Left ventricle myocardium inferior (tissue), 1 donor: ENCODE data around the gene NECTIN2. TPM values are rescaled to one million over a fixed set of nuclear protein-coding genes. Genes with fewer than 3 reads are reported as not detected.
"Not testable (repeated sequence)": the region's sequence is repeated elsewhere in the genome, so short reads cannot be mapped to it uniquely, and the experiment has no call there.

Source experiments
- DNase-seq: peaks from one replicate; pipeline ENCODE4 v3.0.0-alpha.2; 2020
- H3K27ac ChIP-seq: fragments of 200-600 bp; replicated peaks from 2 replicates; pipeline ENCODE4 v1.8.0; 2021
- H3K27me3 ChIP-seq: fragments of 200-600 bp; 2 replicates; pipeline ENCODE4 v1.8.0; 2021; ENCODE audit warnings: low read depth
- H3K36me3 ChIP-seq: fragments of 200-600 bp; 2 replicates; pipeline ENCODE4 v1.8.0; 2021
- H3K4me1 ChIP-seq: fragments of 200-600 bp; 2 replicates; pipeline ENCODE4 v1.8.0; 2021
- H3K4me3 ChIP-seq: fragments of 200-600 bp; 2 replicates; pipeline ENCODE4 v1.8.0; 2021; ENCODE audit warnings: mild to moderate bottlenecking, moderate library complexity
- H3K9me3 ChIP-seq: fragments of 200-600 bp; replicated peaks from 2 replicates; pipeline ENCODE4 v1.8.0; 2021
- intact Hi-C: fragments of 100-400 bp; cut with micrococcal nuclease; formaldehyde crosslinking; loops from one replicate; pipeline ENCODE4 v1.11.0; 2022
- total RNA-seq: library from RNA; stranded (reverse); fragmentation: NEBNext Ultra II Directional; extraction: Animal tissue kit (Norgen Biotek cat#: 25700); gene quantifications from one replicate; pipeline ENCODE4 v1.2.1, GENCODE V29; 2021
- TF ChIP-seq, protein P1 (sequence below): fragments of 200-600 bp; IDR thresholded peaks from 2 replicates; pipeline ENCODE4 v1.8.0; 2021; ENCODE audit warnings: antibody characterized with exemption, mild to moderate bottlenecking, borderline replicate concordance
- donor health status: DM: no; HTN: yes; CAD: no; lungs with severe emphysema.

The NECTIN2 gene
- total RNA-seq, 1 donor from 2014 or later = 40.7 TPM

- H3K27ac ChIP-seq = peak overlapping the region; percentile 96
- peak; percentile 35 for DNase-seq
- H3K27me3 ChIP-seq = no peaks in the 10 kb centered on the region
- H3K9me3 ChIP-seq = no peaks in the 10 kb centered on the region
- no peak overlapping the region for H3K4me3 ChIP-seq
- TF ChIP-seq, protein P1, sequence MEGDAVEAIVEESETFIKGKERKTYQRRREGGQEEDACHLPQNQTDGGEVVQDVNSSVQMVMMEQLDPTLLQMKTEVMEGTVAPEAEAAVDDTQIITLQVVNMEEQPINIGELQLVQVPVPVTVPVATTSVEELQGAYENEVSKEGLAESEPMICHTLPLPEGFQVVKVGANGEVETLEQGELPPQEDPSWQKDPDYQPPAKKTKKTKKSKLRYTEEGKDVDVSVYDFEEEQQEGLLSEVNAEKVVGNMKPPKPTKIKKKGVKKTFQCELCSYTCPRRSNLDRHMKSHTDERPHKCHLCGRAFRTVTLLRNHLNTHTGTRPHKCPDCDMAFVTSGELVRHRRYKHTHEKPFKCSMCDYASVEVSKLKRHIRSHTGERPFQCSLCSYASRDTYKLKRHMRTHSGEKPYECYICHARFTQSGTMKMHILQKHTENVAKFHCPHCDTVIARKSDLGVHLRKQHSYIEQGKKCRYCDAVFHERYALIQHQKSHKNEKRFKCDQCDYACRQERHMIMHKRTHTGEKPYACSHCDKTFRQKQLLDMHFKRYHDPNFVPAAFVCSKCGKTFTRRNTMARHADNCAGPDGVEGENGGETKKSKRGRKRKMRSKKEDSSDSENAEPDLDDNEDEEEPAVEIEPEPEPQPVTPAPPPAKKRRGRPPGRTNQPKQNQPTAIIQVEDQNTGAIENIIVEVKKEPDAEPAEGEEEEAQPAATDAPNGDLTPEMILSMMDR = no peak
- H3K36me3 ChIP-seq = peaks cover 5% of the 10 kb centered on the region
- intact Hi-C loops = no loop called here
- H3K4me1 ChIP-seq = peaks cover 64% of the 10 kb centered on the region
These were observed 4.6 kb downstream of the NECTIN2 start for GRCh38 chr19:44850641-44851109.

GRCh38 chr19:44851427-44851826 is 5.3 kb downstream of the NECTIN2 start:
- DNase-seq = no peak
- Histone ChIP-seq H3K27ac (no peak overlapping the region), H3K36me3 (peaks cover 7% of the 10 kb centered on the region), H3K9me3 (no peaks in the 10 kb centered on the region), H3K4me3 (no peak overlapping the region), H3K27me3 (no peaks in the 10 kb centered on the region), H3K4me1 (peaks cover 69% of the 10 kb centered on the region)
- intact Hi-C loops = no loop called here
- TF ChIP-seq, protein P1 = no peak

GRCh38 chr19:44855606-44856005 is 9.5 kb downstream of the NECTIN2 start:
- Histone ChIP-seq H3K9me3 (no peaks in the 10 kb centered on the region), H3K4me3 (no peak overlapping the region), H3K27ac (peak overlapping the region; percentile 77), H3K27me3 (no peaks in the 10 kb centered on the region), H3K36me3 (peaks cover 8% of the 10 kb centered on the region), H3K4me1 (peaks cover 61% of the 10 kb centered on the region)
- TF ChIP-seq, protein P1 = no peak
- intact Hi-C loops = no loop called here
- no peak for DNase-seq

DNA sequence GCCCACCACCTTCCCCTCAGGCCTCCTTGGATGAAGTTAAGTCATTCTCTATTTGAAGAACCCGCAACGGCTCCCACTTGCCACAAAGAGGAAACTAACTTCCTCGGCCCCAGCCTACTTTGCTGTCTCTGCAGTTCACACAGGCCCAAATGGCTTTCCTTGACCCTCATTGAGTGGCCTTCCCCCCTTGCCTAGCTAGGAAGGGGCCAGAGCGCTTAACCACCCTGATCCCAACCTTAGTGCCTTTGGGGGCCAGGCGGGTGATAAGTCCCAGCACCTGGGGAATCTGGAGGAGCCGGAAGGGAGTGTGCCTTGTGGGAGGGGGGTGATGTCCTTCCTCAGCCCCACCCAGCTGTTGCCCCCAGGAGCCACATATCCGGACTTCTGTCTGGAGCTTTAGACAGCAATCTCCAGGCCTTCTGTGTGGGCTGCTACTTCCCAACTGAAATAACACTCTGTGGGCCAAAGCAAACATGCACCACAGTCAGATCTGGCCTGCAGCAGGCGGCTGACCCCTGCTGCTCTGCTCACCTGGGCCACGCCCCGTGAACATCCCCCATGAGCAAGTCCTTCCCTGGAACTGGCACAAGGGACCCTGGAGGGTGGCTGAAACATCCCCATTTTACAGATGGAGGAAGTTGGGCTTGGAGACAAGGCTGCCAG is 10.5 kb downstream of the NECTIN2 start:
- Histone ChIP-seq H3K4me1 (peaks cover 58% of the 10 kb centered on the region), H3K9me3 (no peaks in the 10 kb centered on the region), H3K27ac (peak overlapping the region; percentile 77), H3K27me3 (no peaks in the 10 kb centered on the region), H3K4me3 (no peak overlapping the region), H3K36me3 (peaks cover 12% of the 10 kb centered on the region)
- intact Hi-C loops = no loop called here
- TF ChIP-seq, protein P1 = no peak
- peak; percentile 17 for DNase-seq

DNA sequence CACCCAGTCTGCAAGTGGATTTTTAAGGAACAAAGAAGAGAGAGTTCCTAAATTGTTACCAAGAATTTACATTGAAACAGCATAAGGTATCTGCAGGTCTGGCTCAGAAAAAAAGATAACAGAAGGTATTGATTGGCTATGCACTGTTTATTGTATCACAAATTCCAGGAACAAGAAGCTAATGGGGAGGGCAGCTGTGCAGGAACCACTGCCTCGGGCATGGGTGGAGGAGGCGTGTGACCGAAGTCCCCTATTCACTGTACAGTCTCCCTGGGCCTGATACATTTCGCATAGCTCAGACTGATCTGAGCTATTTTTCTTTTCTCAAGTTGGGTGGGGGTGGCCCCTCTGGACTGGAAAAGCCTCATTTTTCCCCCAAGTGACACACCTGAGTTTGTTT is 11.7 kb downstream of the NECTIN2 start:
- Histone ChIP-seq H3K27ac (peak overlapping the region; percentile 77), H3K27me3 (no peaks in the 10 kb centered on the region), H3K4me1 (peaks cover 52% of the 10 kb centered on the region), H3K9me3 (no peaks in the 10 kb centered on the region), H3K4me3 (no peak overlapping the region), H3K36me3 (peaks cover 12% of the 10 kb centered on the region)
- intact Hi-C loops = no loop called here
- DNase-seq = no peak
- TF ChIP-seq, protein P1 = no peak

GRCh38 chr19:44861576-44861975 is 15.5 kb downstream of the NECTIN2 start:
- intact Hi-C loops, H3K27ac ChIP-seq, H3K27me3 ChIP-seq, H3K4me3 ChIP-seq, H3K9me3 ChIP-seq, DNase-seq: not testable (repeated sequence)
- Histone ChIP-seq H3K4me1 (peaks cover 49% of the 10 kb centered on the region), H3K36me3 (peaks cover 22% of the 10 kb centered on the region)
